GM19025 (cell line): ENCODE measurements around the gene ADARB2.

ENCODE experiments used
- ATAC-seq: cut with Tn5 transposase; IDR thresholded peaks from one replicate; pipeline ENCODE4 v1.9.1; 2021; ENCODE audit warnings: mild to moderate bottlenecking, low read depth, moderate library complexity; ENCODE audit not compliant: unreplicated experiment

Gene ADARB2

GRCh38 chr10:1535301-1535965 lies 201.9 kb downstream of the ADARB2 start:
- ATAC-seq = no peak

GRCh38 chr10:1534820-1535219 lies 202.5 kb downstream of the ADARB2 start:
- no peak for ATAC-seq

DNA sequence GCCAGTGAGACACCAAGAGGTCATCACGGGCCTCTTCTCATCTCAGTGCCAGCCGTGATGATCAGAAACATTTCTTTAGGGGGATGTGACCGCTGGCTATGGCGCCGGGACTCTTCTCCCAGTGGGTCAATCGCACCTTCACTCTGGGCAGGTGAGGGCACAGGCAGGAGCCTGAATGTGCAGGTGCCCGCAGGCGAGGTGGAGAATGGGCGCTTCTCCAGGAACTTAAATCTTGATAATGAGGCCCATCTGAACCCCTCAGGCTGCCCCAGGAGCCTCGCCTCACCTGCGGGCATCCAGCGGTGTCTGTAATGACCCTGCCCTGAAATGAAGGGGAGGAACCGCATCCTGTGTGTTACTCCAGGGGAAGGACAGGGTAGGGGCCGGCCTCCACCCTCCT lies 204.7 kb downstream of the ADARB2 start:
- no peak for ATAC-seq

GRCh38 chr10:1531883-1532597 lies 205.3 kb downstream of the ADARB2 start:
- ATAC-seq = no peak

GRCh38 chr10:1530871-1531517 lies 206.3 kb downstream of the ADARB2 start:
- ATAC-seq = no peak

GRCh38 chr10:1529806-1530413 lies 207.4 kb downstream of the ADARB2 start:
- ATAC-seq = no peak

DNA sequence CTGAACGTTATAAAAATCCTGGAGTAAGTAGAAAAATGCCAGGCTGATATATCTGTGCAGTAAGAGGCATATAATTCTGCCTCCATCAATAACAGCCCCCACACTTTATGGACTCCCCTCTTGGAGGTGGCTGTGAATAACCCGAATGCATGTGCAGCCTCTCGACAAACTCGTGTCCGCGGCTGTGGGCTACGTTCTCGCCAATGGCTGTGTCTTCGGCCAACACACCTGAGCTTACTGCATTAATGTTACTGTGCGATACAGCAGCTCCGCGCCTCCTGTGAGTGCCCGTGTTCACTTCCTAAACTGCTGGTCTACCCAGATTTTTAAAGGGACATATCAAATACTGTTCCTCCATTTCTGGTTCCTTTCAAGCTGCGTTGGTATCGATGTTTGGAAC lies 209.4 kb downstream of the ADARB2 start:
- no peak for ATAC-seq

DNA sequence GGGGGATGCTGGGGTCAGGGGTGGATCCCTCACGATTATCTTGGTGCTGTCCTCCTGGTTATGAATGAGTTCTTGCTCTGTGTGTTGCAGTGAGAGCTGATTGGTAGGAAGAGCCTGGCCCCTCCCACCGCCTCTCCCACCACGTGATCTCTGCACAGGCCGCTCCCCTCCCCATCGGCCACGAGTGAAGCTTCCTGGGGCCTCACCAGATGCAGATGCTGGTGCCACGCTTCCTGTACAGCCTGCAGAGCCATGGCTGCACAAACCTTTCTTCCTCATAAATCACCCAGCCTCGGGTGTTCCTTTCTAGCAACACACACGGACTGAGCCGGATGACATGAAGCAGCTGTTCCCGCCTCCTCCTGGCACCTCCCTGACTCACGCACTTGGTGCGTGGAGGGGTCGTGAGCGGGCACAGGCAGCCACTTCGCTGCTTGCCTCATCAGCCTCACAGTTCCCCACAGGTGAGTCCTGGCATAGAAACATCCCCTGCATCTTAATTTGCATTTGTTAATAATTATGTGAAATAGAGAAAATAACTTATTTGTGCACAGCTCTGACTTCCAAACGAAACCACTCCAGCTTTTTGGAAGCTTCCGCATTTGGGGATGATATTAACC lies 210.8 kb downstream of the ADARB2 start:
- ATAC-seq = no peak

GRCh38 chr10:1525354-1526162 lies 211.8 kb downstream of the ADARB2 start:
- no peak for ATAC-seq

- ATAC-seq = no peak
Observed at GRCh38 chr10:1524540-1524939, 212.8 kb downstream of the ADARB2 start.

- no peak for ATAC-seq
Observed at GRCh38 chr10:1523221-1523620, 214.1 kb downstream of the ADARB2 start.

- ATAC-seq = no peak
Observed at GRCh38 chr10:1522237-1522636, 215.1 kb downstream of the ADARB2 start.

- ATAC-seq = no peak
Observed at GRCh38 chr10:1521741-1522140, 215.6 kb downstream of the ADARB2 start.

GRCh38 chr10:1520909-1521565 lies 216.3 kb downstream of the ADARB2 start:
- ATAC-seq = no peak

DNA sequence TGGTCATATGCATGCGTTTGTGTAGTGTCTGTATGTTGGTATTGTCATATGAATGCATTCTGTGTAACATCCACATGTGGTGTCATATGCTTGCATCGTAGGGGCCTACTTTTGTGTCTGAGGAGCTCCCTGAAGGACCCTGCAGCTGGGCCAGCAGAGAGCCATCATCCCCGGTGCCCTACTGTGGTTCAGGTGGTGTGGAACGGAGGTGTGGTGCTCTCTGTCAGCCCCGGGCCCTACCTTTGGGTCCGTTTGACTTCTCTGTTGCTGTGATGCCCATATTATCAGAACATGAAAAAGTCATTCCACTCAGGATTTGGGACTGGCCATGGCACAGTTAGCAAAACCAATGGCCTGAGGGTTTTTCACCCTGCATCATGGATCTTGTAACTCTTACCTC lies 217.9 kb downstream of the ADARB2 start:
- ATAC-seq = no peak

DNA sequence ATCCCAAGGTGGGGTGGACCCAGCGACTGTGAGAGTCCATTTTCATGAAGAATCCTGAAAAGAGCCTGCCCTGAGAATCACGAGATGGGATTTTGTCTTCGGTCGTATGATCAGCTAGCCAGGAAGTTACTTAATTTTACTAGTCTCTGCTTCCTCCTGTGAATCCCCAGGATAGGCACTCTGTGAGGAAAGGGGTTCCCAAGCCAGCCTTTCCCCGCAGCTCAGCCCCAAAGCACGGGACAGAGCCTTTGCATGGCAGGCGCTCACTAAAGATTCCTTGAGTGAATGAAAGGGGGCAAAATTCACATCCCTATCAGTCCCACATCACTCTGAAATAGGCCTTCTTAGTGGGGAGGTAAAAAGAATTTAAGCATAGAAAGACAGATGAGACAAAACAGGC lies 219.6 kb downstream of the ADARB2 start:
- ATAC-seq = no peak

GRCh38 chr10:1516492-1517165 lies 220.7 kb downstream of the ADARB2 start:
- ATAC-seq = no peak

- no peak for ATAC-seq
Observed at GRCh38 chr10:1515780-1516491, 221.4 kb downstream of the ADARB2 start.
